ENCODE measurements around the gene CDC45.

DNA sequence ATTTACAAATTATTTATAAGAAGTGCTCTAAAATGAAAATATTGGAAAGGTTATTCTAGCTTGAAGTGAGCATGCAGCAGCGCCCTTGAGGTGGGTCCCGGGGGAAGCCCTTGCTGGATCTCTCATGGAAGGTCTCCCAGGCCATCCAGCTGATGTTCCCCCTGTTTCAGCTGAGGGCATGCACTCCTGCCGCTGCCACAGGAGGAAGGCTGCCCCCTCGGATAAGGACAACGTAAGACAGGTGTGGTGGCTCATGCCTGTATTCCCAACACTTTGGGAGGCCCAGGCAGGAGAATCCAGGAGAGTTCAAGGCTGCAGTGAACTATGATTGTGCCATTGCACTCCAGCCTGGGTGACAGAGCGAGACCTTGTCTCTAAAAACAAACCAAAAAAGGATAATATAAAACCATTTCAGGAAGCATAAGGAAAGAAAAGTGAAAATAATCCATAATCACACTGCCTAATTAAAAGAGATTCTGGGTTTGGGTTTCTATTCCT is 15.0 kb downstream of the CDC45 start:
- no peak for TF ChIP-seq CTCF (IDR thresholded peaks at IDR 0.05; ENCODE audit: low read depth, low read length, poor library complexity, severe bottlenecking)
- TF ChIP-seq EZH2phosphoT487 (IDR thresholded peaks at IDR 0.05; ENCODE audit: borderline replicate concordance, low read length): no peak
